Measurements from ENCODE around the gene PHYHD1.

PHYHD1 gene

DNA sequence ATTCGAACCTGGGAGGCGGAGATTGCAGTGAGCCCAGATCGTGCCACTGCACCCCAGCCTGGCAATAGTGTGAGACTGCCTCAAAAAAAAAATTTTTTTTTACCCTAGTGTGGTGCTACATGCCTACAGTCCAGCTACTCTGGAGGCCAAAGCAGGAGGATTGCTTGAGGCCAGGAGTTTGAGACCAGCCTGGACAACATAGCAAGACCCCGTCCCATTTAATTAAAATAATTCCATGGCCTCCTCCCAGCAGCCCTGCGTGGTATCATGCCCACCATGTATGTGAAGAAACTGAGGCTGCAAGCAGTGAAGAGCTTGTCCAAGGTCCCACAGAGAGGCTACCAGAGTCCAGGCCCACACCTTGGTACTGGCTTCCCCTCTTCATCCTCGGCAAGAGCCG, 19.4 kb upstream of the PHYHD1 start:
- no peak for DNase-seq (ENCODE audit: low spot score)

DNA sequence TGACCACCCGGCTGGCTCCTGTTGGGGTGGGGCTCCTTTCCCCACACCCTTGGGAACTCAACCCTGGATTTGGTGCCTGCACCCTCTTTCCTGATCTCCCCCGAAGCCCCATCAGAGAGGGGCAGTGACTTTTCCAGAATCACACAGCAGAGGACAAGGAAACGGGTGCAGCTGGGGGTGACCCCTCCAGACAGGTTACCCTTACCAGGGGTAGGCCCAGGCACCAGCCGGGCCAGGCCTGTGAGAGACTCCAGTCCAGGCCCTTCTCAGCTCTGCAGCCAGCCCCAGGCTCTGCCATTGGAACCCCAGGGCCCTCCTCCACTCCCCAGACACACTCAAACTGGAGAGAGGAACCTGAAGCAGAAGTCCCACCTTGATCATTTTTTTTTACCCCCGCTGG, 19.0 kb upstream of the PHYHD1 start:
- DNase-seq (ENCODE audit: low spot score), result no peak

DNA sequence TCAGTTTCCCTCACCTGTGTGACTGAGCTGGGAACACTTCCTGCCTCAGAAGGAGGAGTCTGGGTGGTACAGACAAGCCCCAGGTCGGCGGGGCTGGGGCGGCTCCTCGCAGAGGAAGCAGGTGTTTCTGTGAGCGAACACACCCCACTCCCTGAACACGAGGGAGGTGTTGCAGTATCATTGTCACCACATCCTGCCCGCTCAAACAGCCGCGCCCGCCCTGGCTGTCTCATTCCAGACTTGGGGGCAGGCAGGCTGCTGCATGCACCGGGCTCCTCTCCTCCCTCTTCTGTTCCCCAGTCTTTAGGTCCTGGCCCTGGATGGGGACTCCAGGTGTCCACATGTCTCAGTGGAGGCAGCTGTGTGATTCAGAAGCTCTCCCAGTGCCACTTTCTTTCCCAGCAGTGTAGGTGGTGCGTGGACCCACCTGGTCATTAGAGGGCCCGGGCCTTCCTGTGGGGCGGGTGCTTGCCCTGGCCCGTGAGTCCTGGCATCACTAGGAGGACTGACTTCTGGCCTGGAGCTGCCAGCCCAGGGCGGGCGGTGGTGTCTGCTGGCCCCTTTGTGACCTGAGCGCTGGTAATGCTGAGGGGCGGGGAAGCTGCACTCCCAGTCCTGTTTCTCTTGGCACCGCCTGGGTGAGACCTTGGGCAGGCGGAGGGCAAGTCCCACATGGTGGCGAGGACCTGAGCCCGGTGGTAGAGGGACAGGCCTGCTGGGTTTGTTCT, 18.3 kb upstream of the PHYHD1 start:
- peak; percentile 92 for DNase-seq (ENCODE audit: low spot score)

DNA sequence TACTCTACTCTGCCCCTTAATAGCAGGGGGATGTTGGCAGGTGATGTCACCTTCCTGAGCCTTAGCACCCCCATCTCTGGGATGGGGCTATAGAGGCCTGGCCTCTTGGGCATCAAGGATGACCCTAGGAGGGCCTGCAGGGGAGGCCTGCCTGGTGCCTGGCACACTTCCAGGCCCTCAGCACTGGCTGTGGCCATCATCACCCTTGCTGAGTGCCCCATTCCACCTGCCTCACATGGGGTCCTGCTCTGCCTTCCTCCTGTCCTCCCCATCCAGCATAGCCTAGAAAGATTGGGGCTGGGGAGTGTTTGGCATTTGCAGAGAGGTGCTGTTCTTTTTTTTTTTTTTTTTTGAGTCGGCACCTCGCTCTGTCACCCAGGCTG, 17.7 kb upstream of the PHYHD1 start:
- no peak for DNase-seq (ENCODE audit: low spot score)

DNA sequence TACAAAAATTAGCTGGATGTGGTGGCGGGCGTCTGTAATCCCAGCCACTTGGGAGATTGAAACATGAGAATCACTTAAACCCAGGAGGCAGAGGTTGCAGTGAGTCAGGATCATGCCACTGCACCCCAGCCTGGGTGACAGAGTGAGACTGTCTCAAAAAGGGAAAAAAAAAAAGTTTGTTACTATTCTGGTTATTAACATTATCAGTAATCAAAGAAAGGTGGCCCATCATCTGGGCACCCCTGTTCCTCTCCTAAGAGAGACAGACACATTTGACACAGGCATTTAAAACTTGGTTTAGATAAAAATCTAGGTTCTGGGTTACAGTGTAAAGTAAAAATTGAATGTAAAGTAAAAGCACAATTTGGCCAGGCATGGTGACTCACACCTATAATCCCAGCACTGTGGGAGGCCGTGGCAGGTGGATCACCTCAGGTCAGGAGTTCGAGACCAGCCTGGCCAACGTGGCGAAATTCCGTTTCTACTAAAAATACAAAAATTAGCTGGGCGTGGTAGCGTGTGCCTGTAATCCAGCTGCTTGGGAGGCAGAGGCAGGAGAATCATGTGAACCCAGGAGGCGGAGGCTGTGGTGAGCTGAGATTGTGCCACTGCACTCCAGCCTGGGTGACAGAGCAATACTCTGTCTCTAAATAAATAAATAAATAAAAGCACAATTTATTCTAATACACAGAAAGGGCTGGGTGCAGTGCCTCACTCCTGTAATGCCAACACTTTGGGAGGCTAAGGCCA, 16.7 kb upstream of the PHYHD1 start:
- DNase-seq (ENCODE audit: low spot score), result no peak

DNA sequence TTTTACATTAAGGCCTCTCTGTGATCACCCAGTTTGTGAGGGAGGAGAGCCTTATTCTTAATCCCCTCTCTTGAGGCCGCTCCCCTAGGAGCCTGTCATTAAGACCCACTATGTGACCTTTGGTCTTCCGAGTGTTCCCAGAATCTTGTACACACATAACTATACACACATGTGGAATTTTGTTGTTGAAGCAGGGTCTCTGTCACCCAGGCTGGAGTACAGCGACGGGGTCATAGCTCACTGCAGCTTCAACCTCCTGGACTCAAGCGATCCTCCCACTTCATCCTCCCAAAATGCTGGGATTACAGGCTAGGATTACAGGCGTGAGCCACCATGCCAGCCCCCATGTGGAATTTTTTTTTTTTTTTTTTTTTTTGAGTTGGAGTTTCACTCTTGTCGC, 14.8 kb upstream of the PHYHD1 start:
- DNase-seq (ENCODE audit: low spot score), result no peak

DNA sequence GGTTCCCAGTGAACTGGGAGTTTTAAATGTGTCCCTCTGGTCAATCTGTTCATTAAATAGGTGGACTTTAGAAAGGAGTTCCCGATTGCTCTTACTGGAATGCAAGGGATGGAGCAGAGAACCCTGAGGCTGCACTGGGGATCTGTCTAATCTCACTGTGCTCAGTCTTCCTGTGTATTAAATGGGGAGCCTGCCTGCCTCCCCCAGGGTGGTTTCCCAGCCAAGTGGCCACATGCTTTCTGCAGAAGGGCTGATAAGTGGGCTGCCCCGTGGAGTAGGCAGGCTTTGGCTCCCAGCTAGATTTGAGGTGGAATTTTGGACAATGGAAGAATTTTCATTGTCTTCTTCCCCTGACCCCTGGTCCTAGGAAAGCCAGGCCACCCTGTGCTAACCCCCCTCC, 14.0 kb upstream of the PHYHD1 start:
- DNase-seq (ENCODE audit: low spot score), result no peak

DNA sequence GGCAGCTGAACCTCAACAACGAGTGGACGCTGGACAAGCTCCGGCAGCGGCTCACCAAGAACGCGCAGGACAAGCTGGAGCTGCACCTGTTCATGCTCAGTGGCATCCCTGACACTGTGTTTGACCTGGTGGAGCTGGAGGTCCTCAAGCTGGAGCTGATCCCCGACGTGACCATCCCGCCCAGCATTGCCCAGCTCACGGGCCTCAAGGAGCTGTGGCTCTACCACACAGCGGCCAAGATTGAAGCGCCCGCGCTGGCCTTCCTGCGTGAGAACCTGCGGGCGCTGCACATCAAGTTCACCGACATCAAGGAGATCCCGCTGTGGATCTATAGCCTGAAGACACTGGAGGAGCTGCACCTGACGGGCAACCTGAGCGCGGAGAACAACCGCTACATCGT, 12.4 kb upstream of the PHYHD1 start:
- DNase-seq (ENCODE audit: low spot score), result no peak

DNA sequence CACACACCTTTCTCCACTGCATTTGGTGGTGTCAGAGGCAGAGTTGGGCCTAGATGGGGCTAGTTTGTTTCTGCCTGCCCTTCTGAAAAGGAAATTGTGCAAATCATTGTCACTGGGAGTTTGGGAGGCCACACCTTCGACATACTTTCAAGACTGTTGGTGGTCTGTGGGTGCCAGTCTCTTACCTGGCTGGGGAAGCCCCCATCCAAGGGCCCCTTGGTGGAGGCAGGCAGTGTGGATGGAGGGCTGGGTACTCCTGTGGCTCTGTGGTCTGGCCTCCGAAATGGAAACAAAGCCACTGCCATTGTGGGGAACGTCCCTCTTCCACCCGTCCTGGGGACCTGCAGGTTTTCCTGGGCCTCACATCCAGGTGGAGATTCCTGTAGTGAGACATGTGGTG, 10.9 kb upstream of the PHYHD1 start:
- DNase-seq (ENCODE audit: low spot score), result no peak

DNA sequence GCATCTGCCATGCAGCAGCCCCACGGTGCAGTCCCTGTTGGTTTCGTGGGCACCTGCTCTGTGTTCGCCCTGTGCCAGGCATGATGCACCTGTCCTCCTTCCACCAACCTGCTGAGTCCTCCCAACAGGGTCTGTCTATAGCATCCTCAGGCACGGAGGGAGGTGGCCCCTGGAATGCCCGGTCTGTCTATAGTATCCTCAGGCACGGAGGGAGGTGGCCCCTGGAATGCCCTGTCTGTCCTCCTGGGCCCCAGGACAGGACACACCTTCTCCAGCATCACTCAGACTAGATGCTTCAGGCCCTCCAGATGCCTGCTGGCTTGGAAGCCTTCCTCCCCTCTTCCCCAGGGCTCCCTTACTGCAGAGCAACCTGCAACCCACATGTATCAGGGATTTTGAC, 9.9 kb upstream of the PHYHD1 start:
- DNase-seq (ENCODE audit: low spot score), result no peak

DNA sequence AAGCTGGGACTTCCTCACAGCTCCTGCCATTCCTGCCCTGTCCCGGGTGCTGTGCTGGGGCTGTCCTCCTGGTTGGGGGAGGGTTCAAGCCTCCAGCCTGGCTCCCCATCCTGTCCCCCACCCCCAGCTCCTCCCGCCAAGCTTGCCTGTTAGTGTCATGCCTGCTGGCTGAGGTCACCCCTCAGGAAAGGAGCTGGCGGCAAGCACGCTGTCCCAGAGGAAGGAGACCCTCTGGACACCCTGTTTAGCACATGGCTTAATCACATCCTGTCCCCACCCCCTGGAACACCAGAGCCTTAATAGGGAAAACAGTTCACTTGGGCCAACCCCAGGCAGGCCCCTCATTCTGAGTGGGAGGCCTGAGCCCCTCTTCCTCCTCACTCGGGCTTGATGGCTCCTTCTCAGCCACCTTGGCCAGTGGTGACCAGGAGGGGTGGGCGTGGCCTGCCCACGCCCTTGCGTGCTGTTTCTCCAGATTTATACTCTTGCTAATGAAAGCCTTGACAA, 9.2 kb upstream of the PHYHD1 start:
- DNase-seq (ENCODE audit: low spot score), result no peak

DNA sequence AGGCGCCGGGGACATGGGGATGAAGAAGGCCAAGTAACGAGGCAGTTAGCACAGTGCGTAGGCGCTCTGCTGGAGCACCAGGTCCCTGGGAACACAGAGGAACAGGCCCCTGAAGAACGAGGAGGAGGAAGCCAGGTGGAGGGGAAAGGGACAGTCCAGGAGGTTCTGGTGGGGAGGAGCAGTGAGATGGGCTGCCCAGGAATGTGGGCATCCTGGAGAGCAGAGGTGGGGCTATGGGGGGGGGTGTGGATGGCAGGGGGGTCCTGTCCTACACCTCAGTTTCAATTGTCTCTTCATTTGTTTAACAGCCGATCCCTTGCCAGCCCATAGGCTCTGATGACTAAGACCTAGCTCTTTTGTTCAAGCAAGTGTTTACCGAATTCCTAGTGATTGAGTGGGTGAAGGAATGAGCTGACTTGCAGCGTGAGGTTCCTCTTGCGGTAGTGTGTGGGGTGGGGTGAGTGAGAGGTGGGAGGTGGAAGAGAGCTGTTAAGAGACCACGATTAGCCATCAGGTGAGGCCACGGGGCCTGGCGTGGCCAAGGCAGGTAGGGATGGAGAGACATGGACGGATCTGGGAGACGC, 8.4 kb upstream of the PHYHD1 start:
- no peak for DNase-seq (ENCODE audit: low spot score)

GRCh38 chr9:128913048-128913900, 7.5 kb upstream of the PHYHD1 start:
- DNase-seq (ENCODE audit: low spot score), result no peak

DNA sequence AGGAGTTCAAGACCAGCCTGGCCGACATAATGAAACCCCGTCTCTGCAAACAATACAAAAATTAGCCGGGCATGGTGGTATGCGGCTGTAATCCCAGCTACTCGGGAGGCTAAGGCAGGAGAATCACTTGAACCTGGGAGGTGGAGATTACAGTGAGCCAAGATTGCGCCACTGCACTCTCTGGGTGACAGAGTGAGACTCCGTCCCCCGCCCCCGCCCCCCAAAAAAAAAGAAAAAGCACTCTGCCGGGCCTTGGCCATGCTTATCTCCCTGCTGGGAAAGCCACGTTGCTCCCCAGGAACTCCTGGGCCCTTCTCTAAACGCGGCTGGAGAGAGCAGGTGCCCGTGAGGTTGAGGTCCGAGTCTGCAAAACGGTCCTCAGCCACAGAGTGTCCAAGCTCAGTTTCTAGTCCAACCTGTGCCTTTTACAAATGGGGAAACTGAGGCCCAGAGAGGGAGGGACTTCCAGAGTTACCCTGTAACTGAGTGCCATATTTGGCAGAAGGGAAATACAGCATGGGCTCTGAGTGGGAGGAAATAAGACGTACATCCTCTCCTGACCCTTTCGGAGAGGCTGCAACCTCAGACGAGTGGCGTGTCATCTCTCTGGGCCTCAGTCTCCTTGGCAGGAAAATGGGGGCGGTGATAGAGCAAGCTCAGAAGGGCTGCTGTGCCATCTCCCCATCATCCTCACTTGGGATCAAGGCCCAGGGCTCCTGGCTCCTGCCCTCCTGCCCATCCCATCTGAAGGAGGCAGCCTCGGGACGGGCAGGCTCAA, 6.6 kb upstream of the PHYHD1 start:
- no peak for DNase-seq (ENCODE audit: low spot score)

DNA sequence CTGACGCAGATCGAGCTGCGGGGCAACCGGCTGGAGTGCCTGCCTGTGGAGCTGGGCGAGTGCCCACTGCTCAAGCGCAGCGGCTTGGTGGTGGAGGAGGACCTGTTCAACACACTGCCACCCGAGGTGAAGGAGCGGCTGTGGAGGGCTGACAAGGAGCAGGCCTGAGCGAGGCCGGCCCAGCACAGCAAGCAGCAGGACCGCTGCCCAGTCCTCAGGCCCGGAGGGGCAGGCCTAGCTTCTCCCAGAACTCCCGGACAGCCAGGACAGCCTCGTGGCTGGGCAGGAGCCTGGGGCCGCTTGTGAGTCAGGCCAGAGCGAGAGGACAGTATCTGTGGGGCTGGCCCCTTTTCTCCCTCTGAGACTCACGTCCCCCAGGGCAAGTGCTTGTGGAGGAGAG, 4.6 kb upstream of the PHYHD1 start:
- no peak for DNase-seq (ENCODE audit: low spot score)

DNA sequence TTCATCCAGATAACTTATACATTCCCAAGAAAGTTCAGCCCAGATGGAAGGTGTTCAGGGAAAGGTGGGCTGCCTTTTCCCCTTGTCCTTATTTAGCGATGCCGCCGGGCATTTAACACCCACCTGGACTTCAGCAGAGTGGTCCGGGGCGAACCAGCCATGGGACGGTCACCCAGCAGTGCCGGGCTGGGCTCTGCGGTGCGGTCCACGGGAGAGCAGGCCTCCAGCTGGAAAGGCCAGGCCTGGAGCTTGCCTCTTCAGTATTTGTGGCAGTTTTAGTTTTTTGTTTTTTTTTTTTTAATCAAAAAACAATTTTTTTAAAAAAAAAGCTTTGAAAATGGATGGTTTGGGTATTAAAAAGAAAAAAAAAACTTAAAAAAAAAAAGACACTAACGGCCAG, 4.0 kb upstream of the PHYHD1 start:
- no peak for DNase-seq (ENCODE audit: low spot score)

DNA sequence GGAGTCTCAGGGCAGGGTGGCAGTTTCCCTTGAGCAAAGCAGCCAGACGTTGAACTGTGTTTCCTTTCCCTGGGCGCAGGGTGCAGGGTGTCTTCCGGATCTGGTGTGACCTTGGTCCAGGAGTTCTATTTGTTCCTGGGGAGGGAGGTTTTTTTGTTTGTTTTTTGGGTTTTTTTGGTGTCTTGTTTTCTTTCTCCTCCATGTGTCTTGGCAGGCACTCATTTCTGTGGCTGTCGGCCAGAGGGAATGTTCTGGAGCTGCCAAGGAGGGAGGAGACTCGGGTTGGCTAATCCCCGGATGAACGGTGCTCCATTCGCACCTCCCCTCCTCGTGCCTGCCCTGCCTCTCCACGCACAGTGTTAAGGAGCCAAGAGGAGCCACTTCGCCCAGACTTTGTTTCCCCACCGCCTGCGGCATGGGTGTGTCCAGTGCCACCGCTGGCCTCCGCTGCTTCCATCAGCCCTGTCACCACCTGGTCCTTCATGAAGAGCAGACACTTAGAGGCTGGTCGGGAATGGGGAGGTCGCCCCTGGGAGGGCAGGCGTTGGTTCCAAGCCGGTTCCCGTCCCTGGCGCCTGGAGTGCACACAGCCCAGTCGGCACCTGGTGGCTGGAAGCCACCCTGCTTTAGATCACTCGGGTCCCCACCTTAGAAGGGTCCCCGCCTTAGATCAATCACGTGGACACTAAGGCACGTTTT, 3.5 kb upstream of the PHYHD1 start:
- no peak for DNase-seq (ENCODE audit: low spot score)

DNA sequence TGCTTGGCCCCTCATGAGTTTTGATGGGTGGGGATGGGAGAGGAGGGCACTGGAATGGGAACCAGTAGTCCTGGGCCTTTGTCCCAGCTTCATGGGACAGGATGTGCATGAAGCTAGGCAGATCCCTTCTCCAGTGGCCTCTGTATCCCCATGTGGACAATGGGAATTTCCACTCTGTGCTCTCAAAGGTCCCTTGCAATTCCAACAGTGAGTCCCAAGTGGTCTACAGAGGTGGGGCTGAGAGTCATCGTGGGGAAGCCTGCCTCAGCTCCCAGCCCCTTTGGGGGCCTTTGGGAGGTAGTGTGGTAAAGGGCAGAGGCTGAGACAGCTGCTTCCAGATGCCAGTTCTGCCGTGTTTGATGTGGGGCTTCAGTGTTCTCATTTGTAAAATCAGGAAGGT, 1.9 kb upstream of the PHYHD1 start:
- no peak for DNase-seq (ENCODE audit: low spot score)

GRCh38 chr9:128919402-128920089, 1.2 kb upstream of the PHYHD1 start:
- no peak for DNase-seq (ENCODE audit: low spot score)

Data from CD4-positive, alpha-beta T cell treated with Interleukin-6 at 100 ng/mL for 8 hours (primary cell).